Forelimb muscle (tissue), 1 donor: ENCODE measurements around the gene VEZT. TPM values are rescaled to one million over a fixed set of nuclear protein-coding genes. Genes with fewer than 3 reads are reported as not detected.
"Not testable (repeated sequence)": the region's sequence is repeated elsewhere in the genome, so short reads cannot be mapped to it uniquely, and the experiment has no call there.

Source experiments
- DNase-seq: peaks from one replicate; pipeline ENCODE4 v3.0.0-alpha.2; 2013; ENCODE audit warnings: low read depth
- polyA plus RNA-seq: library from polyadenylated mRNA; unstranded; fragments of 120-200 nt; gene quantifications from one replicate; pipeline ENCODE4 v1.2.1, GENCODE V29; 2013; ENCODE audit not compliant: insufficient read length

VEZT gene, protein sequence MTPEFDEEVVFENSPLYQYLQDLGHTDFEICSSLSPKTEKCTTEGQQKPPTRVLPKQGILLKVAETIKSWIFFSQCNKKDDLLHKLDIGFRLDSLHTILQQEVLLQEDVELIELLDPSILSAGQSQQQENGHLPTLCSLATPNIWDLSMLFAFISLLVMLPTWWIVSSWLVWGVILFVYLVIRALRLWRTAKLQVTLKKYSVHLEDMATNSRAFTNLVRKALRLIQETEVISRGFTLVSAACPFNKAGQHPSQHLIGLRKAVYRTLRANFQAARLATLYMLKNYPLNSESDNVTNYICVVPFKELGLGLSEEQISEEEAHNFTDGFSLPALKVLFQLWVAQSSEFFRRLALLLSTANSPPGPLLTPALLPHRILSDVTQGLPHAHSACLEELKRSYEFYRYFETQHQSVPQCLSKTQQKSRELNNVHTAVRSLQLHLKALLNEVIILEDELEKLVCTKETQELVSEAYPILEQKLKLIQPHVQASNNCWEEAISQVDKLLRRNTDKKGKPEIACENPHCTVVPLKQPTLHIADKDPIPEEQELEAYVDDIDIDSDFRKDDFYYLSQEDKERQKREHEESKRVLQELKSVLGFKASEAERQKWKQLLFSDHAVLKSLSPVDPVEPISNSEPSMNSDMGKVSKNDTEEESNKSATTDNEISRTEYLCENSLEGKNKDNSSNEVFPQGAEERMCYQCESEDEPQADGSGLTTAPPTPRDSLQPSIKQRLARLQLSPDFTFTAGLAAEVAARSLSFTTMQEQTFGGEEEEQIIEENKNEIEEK
- polyA plus RNA-seq = 81.4 TPM

DNA sequence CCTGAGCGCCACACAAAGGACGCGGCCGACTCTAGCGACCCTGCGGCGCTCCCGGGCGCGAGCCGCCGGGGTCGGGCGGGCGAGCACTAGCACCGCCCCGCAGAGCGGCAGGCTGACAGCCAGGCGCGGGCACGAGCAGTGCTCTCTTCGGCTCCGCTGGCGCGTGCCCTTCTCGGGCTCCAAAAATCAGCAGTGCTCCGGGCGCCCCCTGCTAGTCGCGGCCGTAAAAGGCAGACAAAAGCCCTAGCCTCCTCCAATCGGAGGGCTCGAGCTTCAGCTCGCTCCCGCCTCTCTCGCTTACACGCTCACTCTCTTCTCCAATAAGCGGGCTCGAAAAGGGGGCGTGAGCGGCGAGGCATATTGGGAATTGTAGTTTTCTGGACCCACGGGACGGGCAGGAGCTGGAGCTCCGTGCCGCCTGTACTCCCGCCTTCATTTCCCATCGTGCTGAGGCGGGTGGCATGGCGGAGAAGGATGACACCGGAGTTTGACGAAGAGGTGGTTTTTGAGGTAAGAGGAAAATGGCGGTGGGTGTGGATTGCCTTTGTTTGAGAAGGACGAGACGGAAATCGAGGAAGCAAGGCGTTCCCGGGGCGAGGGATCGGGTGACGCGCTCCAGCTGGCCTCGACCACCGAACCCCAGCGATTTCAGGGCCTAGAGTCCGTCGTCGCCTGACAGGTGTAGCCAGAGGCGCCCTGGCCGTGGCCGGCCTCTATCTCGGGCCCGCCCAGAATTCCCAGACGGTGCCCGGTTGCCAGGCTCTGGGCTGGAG lies at the start of gene VEZT, which contains the start of gene FGD6:
Gene VEZT (plus strand): TSS at position 431 of the 773 bp plus-strand sequence. CDS start 44 bp downstream, at position 475.
Gene FGD6 (minus strand): TSS at position 91 of the 773 bp plus-strand sequence. CDS start 227 bp downstream, outside the sequence.
- peak; percentile 95 for DNase-seq

DNA sequence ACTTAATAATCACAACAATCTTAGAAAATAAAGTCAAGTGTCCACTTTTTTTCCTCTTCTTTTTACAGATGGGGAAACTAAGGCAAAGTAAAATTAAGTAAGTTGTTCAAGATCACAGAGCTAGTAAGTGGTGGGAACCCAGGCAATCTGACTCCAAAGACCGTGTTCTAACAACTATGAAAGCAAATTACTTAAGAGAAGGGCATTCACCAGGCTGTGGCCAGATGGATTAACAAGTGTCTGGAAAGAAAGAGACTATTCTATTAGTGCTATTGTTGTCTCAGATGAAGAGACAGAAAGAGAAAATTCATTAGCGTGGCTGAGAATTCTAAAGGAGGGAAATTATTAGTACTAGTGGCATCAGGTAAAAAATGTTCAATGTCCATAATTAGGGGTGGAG lies 48.9 kb upstream of the VEZT start:
- DNase-seq = no peak

DNA sequence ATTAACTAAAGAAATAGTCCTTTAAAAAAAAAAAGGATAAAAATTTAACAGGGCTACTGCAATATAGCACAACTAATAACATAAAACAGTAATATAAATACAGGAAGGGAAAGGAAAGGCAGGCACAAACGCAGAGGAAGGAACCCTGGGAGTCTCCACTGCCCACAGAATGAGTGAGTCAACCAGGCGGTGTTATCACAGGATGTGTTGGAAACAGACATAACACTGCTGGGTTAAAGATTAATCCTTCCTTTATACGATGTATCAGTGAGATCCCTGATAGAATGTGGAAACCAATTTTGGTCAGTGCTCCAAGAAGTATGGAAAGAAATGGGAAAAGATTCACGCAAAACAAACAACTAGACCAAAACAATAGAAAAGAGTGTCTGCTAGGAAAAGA lies 48.2 kb upstream of the VEZT start:
- DNase-seq = no peak

DNA sequence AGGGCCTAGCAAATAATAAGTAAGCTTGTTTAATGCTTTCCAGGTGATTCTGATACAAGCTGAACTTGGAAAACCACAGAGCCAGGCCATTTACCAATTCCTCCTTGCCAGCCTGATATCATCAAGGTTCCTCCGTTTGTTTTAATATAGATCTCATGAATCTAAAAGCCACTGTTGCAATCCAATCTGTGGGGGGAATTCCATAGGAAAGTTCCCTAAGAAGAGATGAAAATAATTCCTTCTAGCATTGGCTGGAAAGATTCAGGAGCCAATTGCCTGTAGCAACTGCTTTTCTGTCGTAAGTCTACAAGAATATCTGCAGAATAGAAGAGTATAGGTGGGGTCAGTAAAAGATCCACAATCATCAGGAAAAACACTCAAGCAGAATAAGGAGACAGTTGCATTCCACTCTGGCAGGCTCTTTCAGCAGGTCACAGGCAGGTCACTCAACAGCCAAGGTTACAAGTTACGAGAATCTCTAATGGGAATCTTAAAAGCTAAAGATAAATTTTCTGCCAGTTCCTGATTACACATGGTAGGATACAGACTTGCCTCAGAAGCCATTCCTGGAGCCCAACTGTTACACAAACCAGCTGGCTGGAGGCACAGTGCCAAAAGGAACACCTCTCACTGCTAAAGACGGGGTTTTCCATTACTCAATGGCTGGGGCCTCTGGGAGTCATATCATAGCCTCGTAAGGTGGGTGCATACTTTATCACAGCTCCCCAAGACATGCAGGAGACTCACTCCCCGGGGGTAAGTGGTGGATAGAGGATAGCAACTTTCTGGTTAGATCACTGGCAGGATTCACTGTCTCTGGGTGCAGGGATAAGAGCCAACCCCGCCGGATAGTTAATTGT lies 44.0 kb upstream of the VEZT start:
- no peak for DNase-seq

DNA sequence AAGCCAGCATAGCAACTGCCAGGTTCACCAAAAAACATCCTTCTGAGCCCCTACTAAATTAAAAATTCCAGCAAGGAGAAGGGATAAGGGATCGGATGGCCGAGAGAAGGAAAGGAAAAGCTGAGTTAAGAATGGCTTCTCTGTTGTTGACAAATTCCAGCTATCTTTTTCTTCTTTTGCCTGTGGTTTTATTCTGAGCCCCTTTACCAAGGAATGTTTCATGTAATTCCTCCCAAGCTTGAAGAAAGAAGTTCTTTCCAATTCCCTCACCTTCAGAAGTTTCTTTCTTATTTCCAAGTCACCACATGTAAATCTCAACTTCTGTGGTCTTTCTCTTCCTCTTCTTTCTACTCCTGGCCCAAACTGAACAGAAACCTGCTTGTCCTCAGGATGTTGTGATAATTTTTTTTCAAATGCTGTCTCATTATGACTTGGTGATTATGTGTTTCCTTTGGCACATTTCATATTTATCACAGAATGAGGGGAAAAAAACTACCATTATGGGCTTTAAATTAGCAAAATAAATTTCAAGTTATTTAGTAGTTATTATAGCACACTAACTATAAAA lies 40.3 kb upstream of the VEZT start:
- no peak for DNase-seq

DNA sequence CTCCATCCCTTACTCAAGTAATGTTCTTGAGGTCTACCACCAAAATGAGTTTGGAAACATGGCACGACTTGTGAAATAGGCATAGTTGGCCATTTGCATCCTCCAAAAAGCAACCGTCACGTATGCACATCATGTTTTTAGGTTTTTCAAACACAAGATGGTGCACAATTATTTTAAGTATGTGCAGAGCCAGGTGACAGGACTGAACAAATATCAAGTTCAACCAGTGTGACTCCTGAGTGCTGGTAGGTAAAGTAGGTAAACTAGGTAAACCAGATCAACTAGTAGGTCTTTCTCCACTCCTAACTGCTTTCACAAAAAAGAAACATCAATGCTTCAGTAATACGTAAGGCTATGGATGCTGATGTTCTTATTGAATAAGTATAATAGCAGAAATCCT lies 39.5 kb upstream of the VEZT start:
- no peak for DNase-seq

DNA sequence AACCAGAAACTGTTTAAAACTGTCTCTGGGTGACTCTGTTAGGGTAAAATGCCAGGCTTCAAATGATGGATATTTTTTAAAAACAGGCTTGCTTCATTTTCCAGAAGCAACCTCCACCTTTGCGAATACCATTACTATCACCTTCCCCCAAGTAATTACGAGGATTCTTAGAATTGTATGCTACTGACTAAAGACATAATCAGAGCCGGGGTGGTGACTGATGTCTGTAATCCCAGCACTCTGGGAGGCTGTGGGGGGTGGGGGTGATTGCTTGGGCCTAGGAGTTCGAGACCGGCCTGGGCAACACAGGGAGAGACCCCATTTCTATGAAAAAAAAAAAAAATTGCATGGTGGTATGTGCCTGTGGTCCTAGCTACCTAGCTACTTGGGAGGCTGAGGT lies 38.6 kb upstream of the VEZT start:
- DNase-seq = no peak

DNA sequence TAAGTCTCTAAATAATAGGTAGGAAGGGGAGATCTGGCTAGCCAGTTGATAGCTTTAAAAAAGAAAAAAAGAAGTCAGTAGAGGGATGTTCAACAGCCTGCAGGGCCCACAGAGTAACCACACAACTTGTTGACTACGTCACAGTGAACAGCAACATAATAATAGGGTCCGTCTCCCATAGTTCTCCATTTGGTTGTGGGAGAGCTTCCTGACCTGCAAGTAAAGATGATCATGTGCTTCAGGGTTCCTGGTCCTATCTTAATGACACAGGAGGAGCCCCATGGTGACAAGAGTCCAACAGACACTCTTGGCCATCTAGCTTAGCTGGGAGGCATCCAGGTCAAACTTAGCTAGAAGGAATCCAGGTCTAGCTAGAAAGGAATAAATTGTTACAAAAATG lies 36.5 kb upstream of the VEZT start:
- no peak for DNase-seq

DNA sequence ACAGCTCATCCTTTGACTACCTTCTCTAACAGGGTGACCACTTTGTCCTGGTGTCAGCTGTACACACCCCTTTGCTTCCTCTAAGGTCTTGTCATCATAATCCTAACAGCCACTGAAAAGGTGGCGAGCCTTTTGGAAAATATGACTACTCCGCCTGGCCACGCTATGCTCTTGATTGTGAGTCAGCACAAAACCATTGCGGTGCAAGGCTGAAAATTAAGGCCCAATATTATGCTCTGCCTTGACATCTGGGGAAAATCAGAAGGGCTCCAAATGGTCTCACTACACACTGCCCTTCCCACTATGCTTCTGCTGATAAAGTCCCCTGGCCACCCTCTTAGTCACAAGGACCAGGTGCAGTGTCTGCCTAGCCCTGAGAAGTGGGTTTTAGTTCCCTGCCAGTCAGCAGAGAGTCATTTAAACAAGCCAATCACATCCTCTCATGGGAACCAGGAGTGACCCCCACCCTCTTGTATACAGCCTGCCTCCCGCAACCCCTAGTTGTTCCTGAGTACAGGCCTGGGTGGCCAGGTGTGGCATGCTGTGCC lies 34.7 kb upstream of the VEZT start:
- no peak for DNase-seq

DNA sequence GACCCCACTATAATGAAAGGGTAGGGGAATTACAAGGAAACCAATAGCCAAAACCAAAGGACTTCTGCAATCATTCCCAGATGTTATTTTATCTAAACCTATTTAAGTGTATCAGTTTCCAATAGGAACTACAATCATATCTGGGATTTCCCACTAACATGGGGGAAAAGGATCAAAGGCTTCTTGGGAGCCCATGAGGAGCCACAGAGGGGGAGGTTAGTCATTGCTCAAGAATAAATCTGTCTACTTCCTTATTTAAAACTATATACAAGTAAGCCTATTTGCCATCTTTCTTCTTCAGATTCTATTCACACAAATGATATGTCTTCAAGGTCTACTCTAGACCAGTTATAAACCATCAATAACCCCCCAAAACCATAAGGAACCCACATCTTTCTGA lies 33.5 kb upstream of the VEZT start:
- no peak for DNase-seq

DNA sequence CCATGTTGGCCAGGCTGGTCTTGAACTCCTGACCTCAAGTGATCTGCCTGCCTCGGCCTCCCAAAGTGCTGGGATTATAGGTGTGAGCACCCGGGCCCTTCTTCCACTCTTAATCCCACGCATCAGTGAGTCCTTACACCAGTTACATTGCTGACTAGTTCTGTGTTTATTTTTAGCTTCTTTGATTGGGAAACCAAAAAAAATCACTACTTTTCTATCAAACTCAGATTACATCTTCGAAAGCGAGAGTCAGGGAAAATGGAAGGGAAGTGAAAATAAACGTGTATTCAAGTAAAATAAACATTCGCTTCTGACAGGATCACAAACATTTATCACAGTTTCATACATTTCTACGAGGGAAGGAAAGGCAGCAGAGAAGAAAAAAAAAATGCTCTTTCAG lies 32.5 kb upstream of the VEZT start:
- DNase-seq = no peak

DNA sequence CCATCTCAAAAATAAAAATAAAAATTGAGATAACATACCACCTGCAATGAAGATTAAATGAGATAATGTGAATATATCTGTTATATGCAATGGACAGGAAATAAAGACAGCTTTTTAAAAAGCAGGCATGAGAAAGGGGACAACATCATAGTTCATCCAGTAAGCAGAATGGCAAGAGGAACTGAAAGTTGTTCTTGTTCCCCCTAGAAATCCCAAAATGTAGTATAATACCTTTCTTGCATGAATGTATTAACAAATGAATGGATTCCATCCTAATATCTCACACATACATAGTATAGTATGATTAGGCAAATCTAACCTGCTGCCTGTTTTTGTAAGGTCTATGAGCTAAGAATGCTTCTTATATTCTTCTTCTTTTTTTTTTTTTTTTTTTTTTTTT lies 31.8 kb upstream of the VEZT start:
- no peak for DNase-seq

DNA sequence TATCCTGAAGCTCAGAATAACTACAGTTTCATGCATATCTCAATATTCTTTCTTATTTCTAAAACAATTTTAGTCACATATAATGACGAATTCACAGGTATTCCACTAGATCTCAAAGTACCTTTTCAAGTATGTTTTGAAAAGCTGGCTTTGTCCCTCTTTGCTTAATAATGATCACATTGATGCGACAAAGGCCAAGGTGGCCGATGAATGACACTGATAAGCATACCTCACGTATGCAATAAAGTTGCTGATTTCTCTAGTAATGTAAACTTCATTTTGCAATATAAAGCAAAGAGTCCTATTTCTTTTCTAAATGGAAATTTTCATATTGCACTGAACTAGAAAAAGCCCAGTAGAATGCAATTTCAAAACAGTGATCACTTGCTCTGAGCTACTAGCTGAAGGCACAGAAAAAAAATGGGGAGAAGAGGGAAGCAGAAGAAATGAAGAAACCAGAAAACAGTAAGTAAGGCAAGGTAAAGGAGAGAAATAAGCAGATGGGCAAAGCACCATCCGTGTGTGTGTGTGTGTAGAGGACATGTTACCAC lies 29.7 kb upstream of the VEZT start:
- DNase-seq = no peak

DNA sequence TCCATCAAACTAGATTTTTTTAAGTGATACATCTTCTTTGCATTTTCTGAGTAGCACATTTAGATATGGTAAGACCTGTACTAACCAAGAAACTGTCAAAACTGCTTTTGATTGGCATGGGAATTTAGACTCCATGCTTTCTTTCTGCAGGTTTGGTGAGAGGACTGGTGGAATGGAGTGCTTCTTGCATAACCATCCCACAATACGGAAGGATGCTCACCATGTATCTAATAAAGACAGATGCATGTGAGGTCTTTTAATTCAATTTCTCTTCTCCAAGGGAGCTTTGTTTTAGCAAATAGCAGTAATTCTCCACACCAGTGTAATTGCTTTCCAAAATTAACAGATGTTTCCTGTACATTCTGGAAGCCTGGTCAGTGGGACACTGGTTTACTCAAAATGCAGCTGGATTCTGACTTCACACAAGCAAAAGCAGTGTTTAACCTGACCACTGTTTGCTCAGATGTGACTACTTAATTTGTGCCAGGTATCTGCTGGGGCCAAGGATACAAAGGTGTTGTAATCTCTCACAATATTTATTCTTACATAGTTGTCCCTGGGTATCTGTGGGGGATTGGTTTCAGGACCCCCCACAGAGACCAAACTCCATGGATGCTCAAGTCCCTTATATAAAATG lies 26.4 kb upstream of the VEZT start:
- DNase-seq = no peak

DNA sequence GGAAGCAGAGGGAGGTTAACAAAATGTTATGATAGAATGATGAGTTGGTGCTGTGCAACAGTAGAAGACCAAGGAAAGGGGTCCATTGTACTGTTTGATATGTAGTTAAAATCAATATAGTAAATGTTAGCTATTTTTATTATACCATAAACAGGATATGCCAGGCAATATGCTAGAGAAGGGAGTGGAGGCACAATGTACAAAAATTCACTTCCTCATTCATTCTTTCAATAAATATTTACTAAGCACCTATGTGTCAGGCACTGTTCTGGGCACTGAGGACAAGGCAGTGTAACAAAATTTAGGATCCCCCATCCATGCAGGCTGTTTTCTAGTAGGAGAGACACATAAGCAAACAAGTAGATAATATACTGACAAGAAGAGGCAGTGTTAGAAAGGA lies 25.3 kb upstream of the VEZT start:
- DNase-seq = no peak

DNA sequence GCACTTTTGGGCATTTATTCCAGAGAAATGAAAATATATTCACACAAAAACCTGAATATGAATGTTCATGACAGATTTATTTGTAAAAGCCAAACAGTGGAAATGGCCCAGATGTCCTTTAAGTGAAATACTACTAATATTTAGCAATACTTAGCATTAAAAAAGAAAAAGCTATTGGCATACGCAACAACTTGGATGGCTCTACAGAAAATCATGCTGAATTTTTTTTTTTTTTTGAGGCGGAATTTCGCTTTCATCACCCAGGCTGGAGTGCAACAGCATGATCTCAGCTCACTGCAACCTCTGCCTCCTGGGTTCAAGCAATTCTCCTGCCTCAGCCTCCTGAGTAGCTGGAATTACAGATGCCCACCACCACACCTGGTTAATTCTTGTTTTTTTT lies 24.5 kb upstream of the VEZT start:
- no peak for DNase-seq

DNA sequence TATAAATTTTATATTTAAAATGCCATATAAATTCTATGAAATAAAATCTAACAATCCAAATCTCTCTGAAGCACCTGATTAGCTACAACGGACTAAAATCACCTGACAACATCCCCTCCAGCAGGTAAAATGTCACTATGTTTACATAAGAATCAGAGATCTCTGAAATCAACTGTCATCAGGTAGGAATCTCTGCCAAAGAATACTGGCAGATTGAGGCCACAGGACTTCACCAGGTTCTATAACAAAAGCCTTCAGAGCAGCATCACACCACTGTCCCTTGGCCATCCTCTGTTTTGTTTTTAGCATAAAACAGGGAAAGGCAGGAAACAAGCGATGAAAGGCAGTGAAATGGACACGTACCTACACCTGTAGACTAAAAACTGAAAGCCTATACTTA lies 22.5 kb upstream of the VEZT start:
- DNase-seq = no peak

DNA sequence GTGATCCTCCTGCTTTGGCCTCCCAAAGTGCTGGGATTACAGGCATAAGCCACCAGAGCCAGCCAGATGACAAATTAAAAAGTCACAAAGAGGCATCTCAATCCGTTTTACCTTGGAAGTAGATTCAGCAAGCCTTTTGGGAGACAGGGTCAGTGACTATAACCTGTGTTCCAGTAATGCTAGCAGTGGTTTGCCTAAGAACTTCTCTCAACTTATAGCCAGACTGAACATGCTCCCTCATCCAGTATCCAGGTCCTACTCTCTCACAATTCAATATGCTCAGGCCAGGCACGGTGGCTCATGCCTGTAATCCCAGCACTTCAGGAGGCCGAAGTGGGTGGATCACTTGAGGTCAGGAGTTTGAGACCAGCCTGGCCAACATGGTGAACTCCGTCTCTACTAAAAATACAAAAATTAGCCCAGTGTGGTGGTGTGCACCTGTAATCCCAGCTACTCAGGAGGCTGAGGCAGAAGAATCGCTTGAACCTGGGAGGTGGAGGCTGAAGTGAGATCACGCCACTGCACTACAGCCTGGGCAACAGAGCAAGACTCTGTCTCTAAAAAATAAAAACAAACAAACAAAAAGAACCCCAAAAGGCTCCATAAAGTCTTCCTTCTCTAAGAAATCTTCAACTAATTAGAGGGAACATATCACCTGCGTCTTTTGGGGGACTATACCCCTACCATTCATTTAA lies 20.6 kb upstream of the VEZT start:
- not testable (repeated sequence) for DNase-seq

DNA sequence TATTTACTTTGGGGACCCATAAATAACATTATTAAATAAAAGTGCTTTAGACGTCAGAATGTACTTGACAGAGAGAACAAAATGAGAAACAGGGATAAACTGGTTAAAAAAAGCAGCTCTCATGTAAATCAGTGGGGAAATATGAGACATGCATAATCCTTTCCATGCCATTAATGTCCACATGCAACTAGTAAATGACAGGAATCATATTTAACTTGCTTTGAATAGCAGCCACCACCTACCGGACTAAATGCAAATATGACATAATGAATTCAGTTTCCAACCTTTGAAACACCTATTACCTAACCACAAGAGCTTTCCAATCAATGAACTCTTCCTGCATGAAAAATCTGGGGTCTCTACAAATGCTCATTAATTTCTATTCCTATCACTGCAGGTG lies 20.0 kb upstream of the VEZT start:
- no peak for DNase-seq
